PC-3 (cell line): ENCODE measurements around the gene MMP27. TPM values are rescaled to one million over a fixed set of nuclear protein-coding genes. Genes with fewer than 3 reads are reported as not detected.

Source experiments
- ATAC-seq: fragments of 200-7000 bp; cut with Tn5 transposase; 2 replicates; pipeline ENCODE4 v1.9.1; 2020; ENCODE audit warnings: mild to moderate bottlenecking, moderate library complexity
- BruUV-seq: library from RNA; stranded (reverse); fragments of 400-500 nt; replicated peaks from 2 replicates; lab custom pipeline; 2021; lab: Mats Ljungman, UMichigan
- CTCF ChIA-PET: fragments of 300-600 bp; sonication (Branson Sonifier 250); formaldehyde crosslinking; loops from one replicate; lab custom pipeline; 2022; ENCODE audit warnings: antibody characterized with exemption; lab: Charles Lee
- POLR2A ChIA-PET: fragments of 300-600 bp; sonication (Branson Sonifier 250); formaldehyde crosslinking; loops from one replicate; lab custom pipeline; 2022; ENCODE audit warnings: antibody characterized with exemption; ENCODE audit not compliant: unreplicated experiment; lab: Charles Lee
- DNase-seq: peaks from one replicate; pipeline ENCODE4 v3.0.0-alpha.2; 2015
- H2AFZ ChIP-seq: fragments of 300-600 bp; sonication (generic); 2 replicates; pipeline ENCODE4 v1.6.0; 2016; ENCODE audit warnings: antibody characterized with exemption, low read length
- H3F3A ChIP-seq: fragments of 300-600 bp; sonication (generic); one replicate; pipeline ENCODE4 v1.6.0; 2017; ENCODE audit warnings: antibody characterized with exemption, low read length, control low read depth, mild to moderate bottlenecking; ENCODE audit not compliant: unreplicated experiment
- H3K27ac ChIP-seq: fragments of 300-600 bp; sonication (generic); 2 replicates; pipeline ENCODE4 v1.5.1; 2016; ENCODE audit warnings: mild to moderate bottlenecking, low read length
- H3K27me3 ChIP-seq: fragments of 300-600 bp; sonication (generic); 2 replicates; pipeline ENCODE4 v1.6.1; 2016; ENCODE audit warnings: low read length, mixed read lengths
- H3K36me3 ChIP-seq: fragments of 300-600 bp; sonication (generic); 2 replicates; pipeline ENCODE4 v1.6.1; 2016; ENCODE audit warnings: low read depth, mixed run types, low read length, mixed read lengths
- H3K4me1 ChIP-seq: fragments of 300-600 bp; sonication (generic); 2 replicates; pipeline ENCODE4 v1.5.1; 2016; ENCODE audit warnings: low read length; ENCODE audit not compliant: insufficient read depth
- H3K4me2 ChIP-seq: fragments of 300-600 bp; sonication (generic); 2 replicates; pipeline ENCODE4 v1.6.0; 2016; ENCODE audit warnings: low read length
- H3K4me3 ChIP-seq: fragments of 300-600 bp; sonication (generic); 2 replicates; pipeline ENCODE4 v1.5.1; 2016; ENCODE audit warnings: mild to moderate bottlenecking, low read length, mixed read lengths
- H3K79me2 ChIP-seq: fragments of 300-600 bp; sonication (generic); 2 replicates; pipeline ENCODE4 v1.6.1; 2017; ENCODE audit warnings: low read length, mixed read lengths
- H3K9ac ChIP-seq: fragments of 300-600 bp; sonication (generic); 2 replicates; pipeline ENCODE4 v1.6.0; 2016; ENCODE audit warnings: mild to moderate bottlenecking, low read length
- H3K9me2 ChIP-seq: fragments of 300-600 bp; sonication (generic); replicated peaks from 2 replicates; pipeline ENCODE4 v1.6.1; 2016; ENCODE audit warnings: mixed run types, low read length, mixed read lengths
- H3K9me3 ChIP-seq: fragments of 300-600 bp; sonication (generic); 2 replicates; pipeline ENCODE4 v1.6.1; 2016; ENCODE audit warnings: low read length, mixed read lengths
- H4K20me1 ChIP-seq: fragments of 300-600 bp; sonication (generic); 2 replicates; pipeline ENCODE4 v1.6.1; 2016; ENCODE audit warnings: low read length, mixed read lengths
- EZH2 ChIP-seq: fragments of 300-600 bp; sonication (generic); IDR thresholded peaks from one replicate; pipeline ENCODE4 v1.6.1; 2017; ENCODE audit warnings: antibody characterized with exemption, mild to moderate bottlenecking, low read length; ENCODE audit not compliant: unreplicated experiment
- EZH2phosphoT487 ChIP-seq: fragments of 300-600 bp; sonication (generic); IDR thresholded peaks from 2 replicates; pipeline ENCODE4 v1.6.1; 2018; ENCODE audit warnings: mild to moderate bottlenecking, antibody characterized with exemption, low read length, borderline replicate concordance
- intact Hi-C: fragments of 100-400 bp; cut with micrococcal nuclease; formaldehyde crosslinking; loops from 2 replicates; pipeline ENCODE4 v1.9.0; 2023
- total RNA-seq: library from RNA; depleted of rRNA; stranded (reverse); fragments of >200 nt; gene quantifications from 2 replicates; pipeline ENCODE4 v1.2.3, GENCODE V29; 2014
- TF ChIP-seq, protein P1 (sequence below): fragments of 300-600 bp; sonication (generic); conservative IDR thresholded peaks from 2 replicates; pipeline ENCODE4 v1.5.1; 2017; ENCODE audit warnings: antibody characterized with exemption, low read depth, mild to moderate bottlenecking, low read length

MMP27 gene
- total RNA-seq, 1 experiment from 2014 or later = not detected

DNA sequence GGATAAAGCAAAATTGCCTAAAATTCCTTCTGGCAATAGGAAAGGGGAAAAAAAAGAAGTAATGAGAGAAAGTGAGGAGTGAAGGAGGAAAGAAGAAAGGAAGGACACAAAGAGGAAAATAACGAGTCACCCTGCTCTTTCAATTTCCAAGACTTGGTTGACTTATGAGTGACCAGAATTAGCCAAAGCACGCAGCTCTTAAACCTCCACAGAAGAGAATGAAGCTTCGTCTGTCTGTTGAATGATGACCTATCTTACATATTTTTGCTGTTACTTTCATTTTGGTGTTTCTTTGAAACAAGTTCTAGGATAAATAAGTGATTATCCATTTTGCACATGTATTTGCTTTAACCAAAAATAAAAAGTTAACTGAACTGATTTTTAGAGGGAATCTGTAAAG lies 728 bp downstream of the MMP27 start:
- ChIA-PET CTCF (no interaction called here), POLR2A (no interaction called here)
- no TSS peak for BruUV-seq
- no peak overlapping the region for H3K4me3 ChIP-seq
- no peaks in the 10 kb centered on the region for H3K79me2 ChIP-seq
- peaks cover 10% of the 10 kb centered on the region; the same call in 1 of the 2 replicates for H3K27me3 ChIP-seq
- no peaks in the 10 kb centered on the region for H4K20me1 ChIP-seq
- H3F3A ChIP-seq = no peaks in the 10 kb centered on the region
- H2AFZ ChIP-seq = no peak overlapping the region
- no peak overlapping the region for H3K9ac ChIP-seq
- ATAC-seq (no peak), DNase-seq (no peak)
- TF ChIP-seq EZH2phosphoT487 (no peak), EZH2 (no peak)
- TF ChIP-seq, protein P1, sequence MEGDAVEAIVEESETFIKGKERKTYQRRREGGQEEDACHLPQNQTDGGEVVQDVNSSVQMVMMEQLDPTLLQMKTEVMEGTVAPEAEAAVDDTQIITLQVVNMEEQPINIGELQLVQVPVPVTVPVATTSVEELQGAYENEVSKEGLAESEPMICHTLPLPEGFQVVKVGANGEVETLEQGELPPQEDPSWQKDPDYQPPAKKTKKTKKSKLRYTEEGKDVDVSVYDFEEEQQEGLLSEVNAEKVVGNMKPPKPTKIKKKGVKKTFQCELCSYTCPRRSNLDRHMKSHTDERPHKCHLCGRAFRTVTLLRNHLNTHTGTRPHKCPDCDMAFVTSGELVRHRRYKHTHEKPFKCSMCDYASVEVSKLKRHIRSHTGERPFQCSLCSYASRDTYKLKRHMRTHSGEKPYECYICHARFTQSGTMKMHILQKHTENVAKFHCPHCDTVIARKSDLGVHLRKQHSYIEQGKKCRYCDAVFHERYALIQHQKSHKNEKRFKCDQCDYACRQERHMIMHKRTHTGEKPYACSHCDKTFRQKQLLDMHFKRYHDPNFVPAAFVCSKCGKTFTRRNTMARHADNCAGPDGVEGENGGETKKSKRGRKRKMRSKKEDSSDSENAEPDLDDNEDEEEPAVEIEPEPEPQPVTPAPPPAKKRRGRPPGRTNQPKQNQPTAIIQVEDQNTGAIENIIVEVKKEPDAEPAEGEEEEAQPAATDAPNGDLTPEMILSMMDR = no peak
- no peaks in the 10 kb centered on the region for H3K9me2 ChIP-seq
- H3K36me3 ChIP-seq = no peaks in the 10 kb centered on the region
- no peaks in the 10 kb centered on the region for H3K9me3 ChIP-seq
- intact Hi-C loops = no loop called here
- H3K4me1 ChIP-seq = no peaks in the 10 kb centered on the region
- H3K4me2 ChIP-seq = no peak overlapping the region
- no peak overlapping the region for H3K27ac ChIP-seq

DNA sequence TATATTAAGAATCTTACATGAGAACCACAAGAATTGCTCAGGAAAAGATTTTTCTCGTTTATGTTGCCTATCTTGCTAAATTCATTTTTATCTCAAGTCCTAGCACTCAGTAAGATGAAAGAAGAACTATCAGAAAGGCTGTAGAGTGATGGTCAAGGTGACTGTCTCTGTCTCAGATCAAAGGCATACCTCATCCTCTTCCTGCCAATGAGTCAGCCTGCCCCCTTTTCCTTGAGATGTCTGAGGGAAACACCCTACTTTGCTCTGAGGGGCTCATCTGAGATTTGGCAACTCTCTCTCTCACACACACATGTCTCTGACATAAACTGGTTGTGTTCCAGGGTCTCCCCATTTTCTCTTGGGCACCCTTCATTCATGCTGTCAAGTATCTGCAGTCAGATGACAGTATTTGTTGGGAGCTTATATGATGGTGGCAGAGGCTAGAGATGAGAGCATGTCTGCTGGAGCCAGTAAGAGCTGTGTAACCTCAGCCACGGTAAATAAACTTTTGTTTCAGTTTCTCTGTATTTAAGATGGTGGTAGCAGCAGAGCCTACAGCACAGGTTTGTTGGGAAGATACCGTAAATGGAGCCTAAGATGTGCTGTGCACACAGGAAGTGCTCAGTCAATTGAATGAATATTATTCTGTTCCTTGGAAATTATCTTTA lies 1.6 kb downstream of the MMP27 start:
- no TSS peak for BruUV-seq
- Histone ChIP-seq H3K9me3 (no peaks in the 10 kb centered on the region), H3K4me2 (no peak overlapping the region), H3K9me2 (no peaks in the 10 kb centered on the region), H3K79me2 (no peaks in the 10 kb centered on the region), H3F3A (no peaks in the 10 kb centered on the region), H3K4me3 (no peak overlapping the region), H3K27me3 (peaks cover 11% of the 10 kb centered on the region; the same call in 1 of the 2 replicates), H3K4me1 (no peaks in the 10 kb centered on the region), H4K20me1 (no peaks in the 10 kb centered on the region), H2AFZ (no peak overlapping the region), H3K27ac (no peak overlapping the region), H3K9ac (no peak overlapping the region), H3K36me3 (no peaks in the 10 kb centered on the region)
- ATAC-seq = no peak
- ChIA-PET CTCF (no interaction called here), POLR2A (no interaction called here)
- intact Hi-C loops = no loop called here
- DNase-seq = no peak
- TF ChIP-seq EZH2 (no peak), EZH2phosphoT487 (no peak)
- TF ChIP-seq, protein P1 = no peak

DNA sequence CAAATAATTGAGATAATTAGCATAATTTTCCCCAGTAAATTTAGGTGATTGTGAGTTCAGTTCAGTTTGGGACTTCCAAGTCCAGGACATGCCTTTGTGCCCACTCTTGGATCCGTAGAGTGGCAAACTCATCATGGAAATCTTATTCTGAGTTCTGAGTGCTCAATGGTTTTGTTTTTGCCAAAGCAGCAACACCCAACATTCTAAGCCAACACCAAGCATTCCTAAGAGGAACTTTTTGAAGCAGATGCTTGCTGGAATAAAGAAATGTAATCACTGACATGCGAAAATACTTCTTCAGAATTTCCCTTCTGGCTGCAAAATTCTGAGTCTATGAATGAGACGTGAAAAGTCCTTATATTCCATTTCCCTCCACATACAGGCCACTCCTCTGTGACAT lies 10.4 kb downstream of the MMP27 start:
- no peak for ATAC-seq
- no TSS peak for BruUV-seq
- no peaks in the 10 kb centered on the region for H3F3A ChIP-seq
- peaks cover 36% of the 10 kb centered on the region for H3K27me3 ChIP-seq
- no peak overlapping the region for H2AFZ ChIP-seq
- no peak for DNase-seq
- ChIA-PET POLR2A (no interaction called here), CTCF (no interaction called here)
- no peak overlapping the region for H3K4me3 ChIP-seq
- no peaks in the 10 kb centered on the region for H3K79me2 ChIP-seq
- H3K27ac ChIP-seq = no peak overlapping the region
- intact Hi-C loops = no loop called here
- no peaks in the 10 kb centered on the region for H4K20me1 ChIP-seq
- no peak overlapping the region for H3K4me2 ChIP-seq
- no peaks in the 10 kb centered on the region for H3K9me3 ChIP-seq
- no peaks in the 10 kb centered on the region for H3K4me1 ChIP-seq
- no peak overlapping the region for H3K9ac ChIP-seq
- H3K9me2 ChIP-seq = no peaks in the 10 kb centered on the region
- H3K36me3 ChIP-seq = no peaks in the 10 kb centered on the region
- TF ChIP-seq EZH2 (no peak), EZH2phosphoT487 (no peak)
- TF ChIP-seq, protein P1 = no peak
